IMR-90 (cell line): ENCODE results near the gene DOCK1. TPM values are rescaled to one million over a fixed set of nuclear protein-coding genes. Genes with fewer than 3 reads are reported as not detected.

Experiments
- ATAC-seq: fragments of 200-7000 bp; cut with Tn5 transposase; 2 replicates; pipeline ENCODE4 v1.9.1; 2020; ENCODE audit warnings: low read depth, mild to moderate bottlenecking, moderate library complexity
- BruUV-seq: library from RNA; stranded (reverse); fragments of 400-500 nt; replicated peaks from 2 replicates; lab custom pipeline; 2021; lab: Mats Ljungman, UMichigan
- CTCF ChIA-PET: fragments of 300-600 bp; formaldehyde crosslinking; extraction: SDS; loops from one replicate; lab custom pipeline; 2021; ENCODE audit warnings: antibody characterized with exemption; lab: Yijun Ruan, JAX
- POLR2A ChIA-PET: fragments of 300-600 bp; sonication (Branson Sonifier 250); formaldehyde crosslinking; loops from one replicate; lab custom pipeline; 2022; ENCODE audit warnings: antibody characterized with exemption; ENCODE audit not compliant: unreplicated experiment; lab: Charles Lee
- DNase-seq: peaks from one replicate; pipeline ENCODE4 v3.0.0; 2013
- H2AFZ ChIP-seq: replicated peaks from 2 replicates; pipeline ENCODE3; 2013; ENCODE audit warnings: low read length, mild to moderate bottlenecking; ENCODE audit not compliant: poor library complexity
- H2AK5ac ChIP-seq: 2 replicates; pipeline ENCODE4 v1.6.1; 2013; ENCODE audit warnings: low read depth, low read length, inconsistent platforms
- H2AK9ac ChIP-seq: replicated peaks from 2 replicates; pipeline ENCODE3; 2013; ENCODE audit warnings: mild to moderate bottlenecking, low read depth, low read length, moderate library complexity; ENCODE audit not compliant: poor library complexity
- H2BK120ac ChIP-seq: 2 replicates; pipeline ENCODE4 v1.6.1; 2013; ENCODE audit warnings: low read depth, low read length, inconsistent platforms
- H2BK15ac ChIP-seq: 3 replicates; pipeline ENCODE4 v1.6.1; 2013; ENCODE audit warnings: low read depth, low read length, inconsistent platforms
- H2BK20ac ChIP-seq: 2 replicates; pipeline ENCODE4 v1.6.1; 2013; ENCODE audit warnings: low read depth, mild to moderate bottlenecking, inconsistent platforms, low read length, moderate library complexity
- H2BK5ac ChIP-seq: 2 replicates; pipeline ENCODE4 v1.6.1; 2013; ENCODE audit warnings: mild to moderate bottlenecking, low read depth, low read length, inconsistent platforms; ENCODE audit not compliant: poor library complexity, severe bottlenecking
- H3K14ac ChIP-seq: replicated peaks from 2 replicates; pipeline ENCODE4 v1.6.1; 2013; ENCODE audit warnings: low read depth, low read length, inconsistent platforms
- H3K18ac ChIP-seq: 2 replicates; pipeline ENCODE4 v1.6.1; 2013; ENCODE audit warnings: low read depth, low read length, control low read depth
- H3K23ac ChIP-seq: 2 replicates; pipeline ENCODE4 v1.6.1; 2013; ENCODE audit warnings: low read depth, low read length, inconsistent platforms
- H3K27ac ChIP-seq: 2 replicates; pipeline ENCODE4 v1.5.1; 2013; ENCODE audit warnings: mild to moderate bottlenecking, control low read depth, low read length; ENCODE audit not compliant: insufficient read depth
- H3K27me3 ChIP-seq: 2 replicates; pipeline ENCODE4 v1.6.1; 2013; ENCODE audit warnings: low read length; ENCODE audit not compliant: control insufficient read depth, insufficient read depth
- H3K36me3 ChIP-seq: 2 replicates; pipeline ENCODE4 v1.6.1; 2013; ENCODE audit warnings: low read length, mixed read lengths; ENCODE audit not compliant: control insufficient read depth, insufficient read depth
- H3K4ac ChIP-seq: 2 replicates; pipeline ENCODE4 v1.6.1; 2013; ENCODE audit warnings: low read depth, low read length, inconsistent platforms
- H3K4me1 ChIP-seq: 2 replicates; pipeline ENCODE4 v1.6.1; 2013; ENCODE audit warnings: low read length, mixed read lengths; ENCODE audit not compliant: control insufficient read depth, insufficient read depth
- H3K4me2 ChIP-seq: 2 replicates; pipeline ENCODE4 v1.6.1; 2013; ENCODE audit warnings: low read depth, mild to moderate bottlenecking, control low read depth, low read length, moderate library complexity
- H3K4me3 ChIP-seq: 2 replicates; pipeline ENCODE4 v1.5.1; 2013; ENCODE audit warnings: low read depth, mild to moderate bottlenecking, control low read depth, low read length, moderate library complexity; ENCODE audit not compliant: insufficient read depth
- H3K56ac ChIP-seq: 2 replicates; pipeline ENCODE4 v1.6.1; 2013; ENCODE audit warnings: low read length, inconsistent platforms; ENCODE audit not compliant: insufficient read depth; ENCODE audit errors: extremely low read depth
- H3K79me1 ChIP-seq, 2 experiments: 2 replicates each; pipeline ENCODE4 v1.6.1; 2013; ENCODE audit warnings: low read length in 2 of 2, inconsistent platforms in 1 of 2, low read depth in 1 of 2
- H3K9ac ChIP-seq: 2 replicates; pipeline ENCODE4 v1.6.1; 2013; ENCODE audit warnings: low read depth, low read length, control low read depth
- H3K9me1 ChIP-seq: 2 replicates; pipeline ENCODE4 v1.6.1; 2013; ENCODE audit warnings: low read length, inconsistent platforms; ENCODE audit not compliant: insufficient read depth
- H3K9me3 ChIP-seq: 2 replicates; pipeline ENCODE4 v1.6.1; 2013; ENCODE audit warnings: low read length; ENCODE audit not compliant: control insufficient read depth, insufficient read depth
- H4K20me1 ChIP-seq: 2 replicates; pipeline ENCODE4 v1.6.1; 2013; ENCODE audit warnings: low read length, inconsistent platforms; ENCODE audit not compliant: insufficient read depth
- H4K5ac ChIP-seq: 2 replicates; pipeline ENCODE4 v1.6.1; 2013; ENCODE audit warnings: mild to moderate bottlenecking, low read depth, low read length, control low read depth
- H4K8ac ChIP-seq, 2 experiments: 2 replicates each; pipeline ENCODE4 v1.6.1; 2013; ENCODE audit warnings: low read depth in 2 of 2, low read length in 2 of 2, control low read depth in 1 of 2, inconsistent platforms in 1 of 2
- H4K91ac ChIP-seq: 2 replicates; pipeline ENCODE4 v1.6.1; 2013; ENCODE audit warnings: low read depth, low read length, inconsistent platforms; ENCODE audit not compliant: insufficient read depth
- BHLHE40 ChIP-seq: fragments of 150-350 bp; IDR thresholded peaks from 2 replicates; pipeline ENCODE4 v1.6.1; 2016; ENCODE audit warnings: mild to moderate bottlenecking, low read depth, low read length
- FOS ChIP-seq: fragments of 150-350 bp; IDR thresholded peaks from 2 replicates; pipeline ENCODE4 v1.6.1; 2016; ENCODE audit warnings: low read depth, low read length
- MAFK ChIP-seq: IDR thresholded peaks from 2 replicates; pipeline ENCODE4 v1.6.1; 2012; ENCODE audit warnings: low read depth, low read length, improper control_type of control experiment
- MXI1 ChIP-seq: IDR thresholded peaks from 2 replicates; pipeline ENCODE4 v1.6.1; 2012; ENCODE audit warnings: low read depth, mild to moderate bottlenecking, low read length, moderate library complexity, borderline replicate concordance
- POLR2A ChIP-seq: IDR thresholded peaks from 2 replicates; pipeline ENCODE4 v1.6.1; 2012; ENCODE audit warnings: mild to moderate bottlenecking, low read depth, low read length
- RFX5 ChIP-seq: IDR thresholded peaks from 2 replicates; pipeline ENCODE4 v1.8.0; 2012; ENCODE audit warnings: low read depth, mild to moderate bottlenecking, low read length, moderate library complexity
- WGBS, 2 experiments: methylation state at CpG; one replicate each; pipeline versions ENCODE4 v1.1.5 to v1.1.7; 2013; ENCODE audit warnings: missing lambda C conversion rate in 2 of 2; ENCODE audit not compliant: insufficient read length in 1 of 2; ENCODE audit errors: extremely low coverage in 2 of 2; 5-methylcytosine and 5-hydroxymethylcytosine counted together
- dilution Hi-C: fragments of 300-500 bp; cut with HindIII; formaldehyde crosslinking; loops from one replicate; pipeline ENCODE4 v1.14.3; 2018; ENCODE audit warnings: low sequenced_read_pairs; ENCODE audit not compliant: unreplicated experiment
- in situ Hi-C: fragments of 300-500 bp; cut with MboI; formaldehyde crosslinking; loops from 3 replicates; pipeline ENCODE4 v1.14.3; 2019; ENCODE audit warnings: low sequenced_read_pairs, inconsistent platforms, mixed read lengths
- intact Hi-C: fragments of 100-400 bp; cut with micrococcal nuclease; formaldehyde crosslinking; loops from 2 replicates; pipeline ENCODE4 v1.10.0; 2022
- polyA plus RNA-seq, 3 experiments: library from polyadenylated mRNA; depleted of rRNA; stranded (reverse); fragments of >200 nt; gene quantifications; 2 replicates each; pipeline ENCODE4 v1.2.3, GENCODE V29; 2012; ENCODE audit warnings: low replicate concordance in 1 of 3
- total RNA-seq: library from RNA; depleted of rRNA; stranded (reverse); fragments of >200 nt; gene quantifications from 2 replicates; pipeline ENCODE4 v1.2.3, GENCODE V29; 2012
- TF ChIP-seq, protein P1 (sequence below): fragments of 150-350 bp; IDR thresholded peaks from 2 replicates; pipeline ENCODE4 v1.6.1; 2016; ENCODE audit warnings: low read depth, mild to moderate bottlenecking, low read length, moderate library complexity, borderline replicate concordance
- TF ChIP-seq, protein P2 (sequence below): conservative IDR thresholded peaks from 2 replicates; pipeline ENCODE4 v1.5.1; 2012; ENCODE audit warnings: mild to moderate bottlenecking, low read depth, low read length, improper control_type of control experiment

Gene DOCK1
- total and polyA plus RNA-seq, 2 of the 4 experiments (the other 2 are of a cell fraction) = 28.2 to 71.0 TPM

DNA sequence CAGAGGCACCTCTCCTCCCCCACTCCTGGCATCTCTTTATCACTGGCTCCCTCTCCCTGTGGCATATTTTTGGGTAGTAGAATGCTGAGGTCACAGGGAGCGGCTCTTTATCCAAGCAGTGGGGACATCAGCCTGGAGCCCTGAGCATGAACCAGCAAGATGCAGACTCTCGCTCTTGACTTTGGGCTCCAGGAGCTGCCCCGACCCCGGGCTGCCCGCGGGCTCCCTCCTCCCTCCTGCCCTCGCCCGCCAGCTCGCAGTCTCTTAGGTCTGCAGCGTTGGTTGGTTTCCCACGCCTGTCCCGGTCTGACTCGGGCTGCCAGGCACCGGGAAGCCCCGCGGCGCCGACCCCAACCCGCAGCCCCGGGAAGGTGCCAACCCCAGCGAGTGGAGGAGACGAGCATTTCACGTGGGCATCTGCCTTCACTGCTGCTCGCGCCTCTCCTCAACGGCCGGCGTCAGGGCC is 289.8 kb downstream of the DOCK1 start:
- H3K14ac ChIP-seq = no peak overlapping the region
- H3K36me3 ChIP-seq = no peaks in the 10 kb centered on the region
- H2BK20ac ChIP-seq = no peak overlapping the region
- POLR2A ChIA-PET = interaction anchor here (0.7 kb wide), 2 partner anchors 211 to 1212 kb away, joined by 13 to 19 read pairs; no protein-coding TSS in a partner anchor
- peaks cover 56% of the 10 kb centered on the region for H4K20me1 ChIP-seq
- H3K9me3 ChIP-seq = no peaks in the 10 kb centered on the region
- no peak overlapping the region for H4K8ac ChIP-seq
- H2AK9ac ChIP-seq = no peak overlapping the region
- no peak for ATAC-seq
- no peak overlapping the region for H4K5ac ChIP-seq
- no peak overlapping the region; the same call in 1 of the 2 replicates for H3K4me2 ChIP-seq
- H3K4me1 ChIP-seq = peaks cover 8% of the 10 kb centered on the region; the same call in 1 of the 2 replicates
- H3K18ac ChIP-seq = no peak overlapping the region
- CTCF ChIA-PET = interaction anchor here (0.6 kb wide), 1 partner anchor 188 kb away, joined by 9 read pairs; no protein-coding TSS in a partner anchor
- no peak overlapping the region for H3K56ac ChIP-seq
- H2AFZ ChIP-seq = no peak overlapping the region
- H3K27me3 ChIP-seq = no peaks in the 10 kb centered on the region; the same call in 1 of the 2 replicates
- no TSS peak for BruUV-seq
- no peak overlapping the region for H4K91ac ChIP-seq
- H3K4ac ChIP-seq = no peak overlapping the region
- peaks cover 12% of the 10 kb centered on the region for H3K9me1 ChIP-seq
- no peak overlapping the region for H3K23ac ChIP-seq
- no peak overlapping the region for H3K4me3 ChIP-seq
- TF ChIP-seq, protein P1, sequence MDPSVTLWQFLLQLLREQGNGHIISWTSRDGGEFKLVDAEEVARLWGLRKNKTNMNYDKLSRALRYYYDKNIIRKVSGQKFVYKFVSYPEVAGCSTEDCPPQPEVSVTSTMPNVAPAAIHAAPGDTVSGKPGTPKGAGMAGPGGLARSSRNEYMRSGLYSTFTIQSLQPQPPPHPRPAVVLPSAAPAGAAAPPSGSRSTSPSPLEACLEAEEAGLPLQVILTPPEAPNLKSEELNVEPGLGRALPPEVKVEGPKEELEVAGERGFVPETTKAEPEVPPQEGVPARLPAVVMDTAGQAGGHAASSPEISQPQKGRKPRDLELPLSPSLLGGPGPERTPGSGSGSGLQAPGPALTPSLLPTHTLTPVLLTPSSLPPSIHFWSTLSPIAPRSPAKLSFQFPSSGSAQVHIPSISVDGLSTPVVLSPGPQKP = no peak
- TF ChIP-seq POLR2A = no peak
- no peak for TF ChIP-seq FOS
- no peak for TF ChIP-seq BHLHE40
- TF ChIP-seq, protein P2, sequence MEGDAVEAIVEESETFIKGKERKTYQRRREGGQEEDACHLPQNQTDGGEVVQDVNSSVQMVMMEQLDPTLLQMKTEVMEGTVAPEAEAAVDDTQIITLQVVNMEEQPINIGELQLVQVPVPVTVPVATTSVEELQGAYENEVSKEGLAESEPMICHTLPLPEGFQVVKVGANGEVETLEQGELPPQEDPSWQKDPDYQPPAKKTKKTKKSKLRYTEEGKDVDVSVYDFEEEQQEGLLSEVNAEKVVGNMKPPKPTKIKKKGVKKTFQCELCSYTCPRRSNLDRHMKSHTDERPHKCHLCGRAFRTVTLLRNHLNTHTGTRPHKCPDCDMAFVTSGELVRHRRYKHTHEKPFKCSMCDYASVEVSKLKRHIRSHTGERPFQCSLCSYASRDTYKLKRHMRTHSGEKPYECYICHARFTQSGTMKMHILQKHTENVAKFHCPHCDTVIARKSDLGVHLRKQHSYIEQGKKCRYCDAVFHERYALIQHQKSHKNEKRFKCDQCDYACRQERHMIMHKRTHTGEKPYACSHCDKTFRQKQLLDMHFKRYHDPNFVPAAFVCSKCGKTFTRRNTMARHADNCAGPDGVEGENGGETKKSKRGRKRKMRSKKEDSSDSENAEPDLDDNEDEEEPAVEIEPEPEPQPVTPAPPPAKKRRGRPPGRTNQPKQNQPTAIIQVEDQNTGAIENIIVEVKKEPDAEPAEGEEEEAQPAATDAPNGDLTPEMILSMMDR = no peak
- TF ChIP-seq MXI1 = no peak
- TF ChIP-seq RFX5 = no peak
- TF ChIP-seq MAFK = no peak
- dilution Hi-C loops (no loop called here), in situ Hi-C loops (no loop called here), intact Hi-C loops (loop anchor here (5.0 to 10.0 kb wide), 2 partner anchors 230 to 657 kb away; no protein-coding TSS in a partner anchor)
- no peak overlapping the region for H2BK15ac ChIP-seq
- WGBS, 2 experiments = 12% methylated on average over 16 of the region's 28 CpGs; no CpG with 5 or more reads in 1 of the 2 experiments
- H3K27ac ChIP-seq = no peak overlapping the region
- peaks cover 4 to 24% of the 10 kb centered on the region in 2 experiments; a peak in 3 of 4 replicates for H3K79me1 ChIP-seq
- no peak overlapping the region for H3K9ac ChIP-seq
- no peak for DNase-seq
- no peak overlapping the region for H2BK120ac ChIP-seq
- H2AK5ac ChIP-seq = no peak overlapping the region
- H2BK5ac ChIP-seq = no peak overlapping the region
